HEK293 (cell line): ENCODE data around the gene TAF6L.

ENCODE experiments used
- CTCF ChIA-PET: fragments of 350-600 bp; formaldehyde crosslinking; extraction: SDS; loops from one replicate; lab custom pipeline; 2021; ENCODE audit warnings: antibody characterized with exemption; lab: Yijun Ruan, JAX
- POLR2A ChIA-PET: fragments of 300-600 bp; formaldehyde crosslinking; extraction: SDS; loops from one replicate; lab custom pipeline; 2020; ENCODE audit warnings: antibody characterized with exemption, inconsistent platforms; lab: Yijun Ruan, JAX
- H3K27ac ChIP-seq: fragments of 200-500 bp; sonication (Bioruptor generic); 2 replicates; pipeline ENCODE4 v1.5.1; 2014; ENCODE audit warnings: low read depth, low read length, control low read depth, inconsistent platforms; ENCODE audit errors: extremely low read depth
- H3K36me3 ChIP-seq, 2 experiments: fragments of 200-500 bp in 1 of 2; sonication (Bioruptor generic) in 1 of 2; 1 replicate in 1 of 2; 2 replicates in 1 of 2; pipeline ENCODE4 v1.5.1; 2014 to 2017; ENCODE audit warnings: inconsistent platforms in 2 of 2, low read length in 2 of 2; ENCODE audit not compliant: control insufficient read depth in 2 of 2, insufficient read depth in 1 of 2
- H3K4me1 ChIP-seq: fragments of 200-500 bp; sonication (Bioruptor generic); 2 replicates; pipeline ENCODE4 v1.5.1; 2014; ENCODE audit warnings: mild to moderate bottlenecking, low read length, inconsistent platforms; ENCODE audit not compliant: control insufficient read depth, insufficient read depth
- H3K4me3 ChIP-seq: 2 replicates; pipeline ENCODE4 v1.5.1; 2011; ENCODE audit warnings: low read depth, mild to moderate bottlenecking, control low read depth, low read length, moderate library complexity
- H3K9me3 ChIP-seq: fragments of 200-500 bp; sonication (Bioruptor generic); 2 replicates; pipeline ENCODE4 v1.5.1; 2014; ENCODE audit warnings: low read depth, low read length, inconsistent platforms; ENCODE audit not compliant: control insufficient read depth, insufficient read depth
- GLI2 ChIP-seq: fragments of 450-650 bp; formaldehyde crosslinking; IDR thresholded peaks from 2 replicates; pipeline ENCODE4; 2017; ENCODE audit warnings: missing biosample characterization, missing genetic modification characterization, low read depth, borderline replicate concordance
- GLIS1 ChIP-seq: fragments of 450-650 bp; formaldehyde crosslinking; IDR thresholded peaks from 2 replicates; pipeline ENCODE4 v1.5.1; 2016; ENCODE audit warnings: missing biosample characterization, missing genetic modification characterization
- KLF16 ChIP-seq: fragments of 450-650 bp; formaldehyde crosslinking; IDR thresholded peaks from 2 replicates; pipeline ENCODE4 v1.5.1; 2017; ENCODE audit warnings: missing biosample characterization, missing genetic modification characterization
- KLF17 ChIP-seq: fragments of 450-650 bp; formaldehyde crosslinking; IDR thresholded peaks from 2 replicates; pipeline ENCODE4 v1.5.1; 2016; ENCODE audit warnings: missing biosample characterization, missing genetic modification characterization
- KLF9 ChIP-seq: fragments of 450-650 bp; formaldehyde crosslinking; IDR thresholded peaks from 2 replicates; pipeline ENCODE4 v1.5.1; 2016; ENCODE audit warnings: missing biosample characterization, missing genetic modification characterization, low read depth
- SALL2 ChIP-seq: fragments of 450-650 bp; formaldehyde crosslinking; IDR thresholded peaks from 2 replicates; pipeline ENCODE4 v1.5.0; 2017; ENCODE audit warnings: missing biosample characterization, mild to moderate bottlenecking, missing genetic modification characterization, borderline replicate concordance
- ZBTB21 ChIP-seq: fragments of 450-650 bp; formaldehyde crosslinking; IDR thresholded peaks from 2 replicates; pipeline ENCODE4 v1.5.1; 2017; ENCODE audit warnings: missing biosample characterization, missing genetic modification characterization
- ZBTB26 ChIP-seq: fragments of 450-650 bp; formaldehyde crosslinking; optimal IDR thresholded peaks from 2 replicates; pipeline ENCODE3; 2016; ENCODE audit warnings: missing biosample characterization, mild to moderate bottlenecking, missing genetic modification characterization
- ZBTB48 ChIP-seq: fragments of 450-650 bp; formaldehyde crosslinking; IDR thresholded peaks from 2 replicates; pipeline ENCODE4 v1.5.1; 2016; ENCODE audit warnings: missing biosample characterization, missing genetic modification characterization
- ZFP37 ChIP-seq: fragments of 450-650 bp; formaldehyde crosslinking; IDR thresholded peaks from 2 replicates; pipeline ENCODE4 v1.5.1; 2016; ENCODE audit warnings: missing biosample characterization, missing genetic modification characterization
- ZNF140 ChIP-seq: fragments of 450-650 bp; formaldehyde crosslinking; IDR thresholded peaks from 2 replicates; pipeline ENCODE4 v1.5.1; 2016; ENCODE audit warnings: missing biosample characterization, missing genetic modification characterization
- ZNF19 ChIP-seq: fragments of 450-650 bp; formaldehyde crosslinking; IDR thresholded peaks from 2 replicates; pipeline ENCODE4; 2016; ENCODE audit warnings: missing biosample characterization, missing genetic modification characterization, low read depth
- ZNF202 ChIP-seq: fragments of 450-650 bp; formaldehyde crosslinking; IDR thresholded peaks from 2 replicates; pipeline ENCODE4 v1.5.1; 2016; ENCODE audit warnings: missing biosample characterization, missing genetic modification characterization, borderline replicate concordance
- ZNF239 ChIP-seq: fragments of 450-650 bp; formaldehyde crosslinking; IDR thresholded peaks from 2 replicates; pipeline ENCODE4 v1.5.1; 2016; ENCODE audit warnings: missing biosample characterization, missing genetic modification characterization
- ZNF302 ChIP-seq: fragments of 450-650 bp; formaldehyde crosslinking; IDR thresholded peaks from 2 replicates; pipeline ENCODE4 v1.5.1; 2016; ENCODE audit warnings: missing biosample characterization, missing genetic modification characterization, low read depth
- ZNF324 ChIP-seq: fragments of 450-650 bp; formaldehyde crosslinking; IDR thresholded peaks from 2 replicates; pipeline ENCODE4 v1.5.1; 2016; ENCODE audit warnings: missing biosample characterization, missing genetic modification characterization
- ZNF350 ChIP-seq: fragments of 450-650 bp; formaldehyde crosslinking; IDR thresholded peaks from 2 replicates; pipeline ENCODE4 v1.5.0; 2017; ENCODE audit warnings: missing biosample characterization, mild to moderate bottlenecking, missing genetic modification characterization
- ZNF391 ChIP-seq: fragments of 450-650 bp; formaldehyde crosslinking; IDR thresholded peaks from 2 replicates; pipeline ENCODE4 v1.5.1; 2016; ENCODE audit warnings: low read depth, missing biosample characterization, missing genetic modification characterization, borderline replicate concordance
- ZNF501 ChIP-seq: fragments of 450-650 bp; formaldehyde crosslinking; IDR thresholded peaks from 2 replicates; pipeline ENCODE4 v1.5.1; 2016; ENCODE audit warnings: missing biosample characterization, missing genetic modification characterization
- ZNF529 ChIP-seq: fragments of 450-650 bp; formaldehyde crosslinking; IDR thresholded peaks from 2 replicates; pipeline ENCODE4 v1.5.1; 2017; ENCODE audit warnings: missing genetic modification characterization, missing biosample characterization; ENCODE audit not compliant: insufficient replicate concordance
- ZNF544 ChIP-seq: fragments of 450-650 bp; formaldehyde crosslinking; IDR thresholded peaks from 2 replicates; pipeline ENCODE4 v1.5.0; 2017; ENCODE audit warnings: missing biosample characterization, missing genetic modification characterization
- ZNF580 ChIP-seq: fragments of 450-650 bp; formaldehyde crosslinking; IDR thresholded peaks from 2 replicates; pipeline ENCODE4 v1.5.1; 2016; ENCODE audit warnings: missing biosample characterization, missing genetic modification characterization
- ZNF629 ChIP-seq: fragments of 450-650 bp; formaldehyde crosslinking; IDR thresholded peaks from 2 replicates; pipeline ENCODE4 v1.5.1; 2017; ENCODE audit warnings: missing biosample characterization, missing genetic modification characterization
- ZNF645 ChIP-seq: fragments of 450-650 bp; formaldehyde crosslinking; IDR thresholded peaks from 2 replicates; pipeline ENCODE4; 2016; ENCODE audit warnings: missing biosample characterization, missing genetic modification characterization
- ZNF660 ChIP-seq: fragments of 450-650 bp; IDR thresholded peaks from 2 replicates; pipeline ENCODE4 v1.5.1; 2018; ENCODE audit warnings: missing biosample characterization, mild to moderate bottlenecking, missing genetic modification characterization
- ZNF670 ChIP-seq: fragments of 450-650 bp; formaldehyde crosslinking; IDR thresholded peaks from 2 replicates; pipeline ENCODE4 v1.5.1; 2016; ENCODE audit warnings: missing biosample characterization, missing genetic modification characterization, low read depth
- ZNF701 ChIP-seq: fragments of 450-650 bp; formaldehyde crosslinking; IDR thresholded peaks from 2 replicates; pipeline ENCODE4 v1.5.1; 2016; ENCODE audit warnings: missing biosample characterization, missing genetic modification characterization
- ZNF768 ChIP-seq: fragments of 450-650 bp; formaldehyde crosslinking; IDR thresholded peaks from 2 replicates; pipeline ENCODE4 v1.5.1; 2018; ENCODE audit warnings: missing biosample characterization, mild to moderate bottlenecking, missing genetic modification characterization
- ZNF785 ChIP-seq: fragments of 450-650 bp; formaldehyde crosslinking; IDR thresholded peaks from 2 replicates; pipeline ENCODE4 v1.5.1; 2016; ENCODE audit warnings: missing biosample characterization, missing genetic modification characterization
- ZNF830 ChIP-seq: fragments of 450-650 bp; IDR thresholded peaks from 2 replicates; pipeline ENCODE4 v1.5.0; 2018; ENCODE audit warnings: missing biosample characterization, missing genetic modification characterization, low read depth, mild to moderate bottlenecking, moderate library complexity
- ZSCAN4 ChIP-seq: fragments of 450-650 bp; formaldehyde crosslinking; IDR thresholded peaks from 2 replicates; pipeline ENCODE4 v1.5.1; 2017; ENCODE audit warnings: missing biosample characterization, missing genetic modification characterization
- ZSCAN5A ChIP-seq: fragments of 450-650 bp; formaldehyde crosslinking; IDR thresholded peaks from 2 replicates; pipeline ENCODE4 v1.5.1; 2016; ENCODE audit warnings: missing biosample characterization, missing genetic modification characterization

The TAF6L gene

GRCh38 chr11:62831520-62832335 lies 60.5 kb downstream of the TAF6L start, which contains the start of gene STX5:
Gene STX5 (minus strand): TSS chr11:62832051. CDS start chr11:62831243, 808 bp downstream.
- peaks cover 0 to 61% of the 10 kb centered on the region in 2 experiments; a peak in 2 of 3 replicates for H3K36me3 ChIP-seq
- H3K9me3 ChIP-seq, result no peaks in the 10 kb centered on the region
- H3K27ac ChIP-seq, result peak within 1 kb of the TSS; percentile 88
- H3K4me1 ChIP-seq, result peaks cover 2% of the 10 kb centered on the region; the same call in 1 of the 2 replicates
- POLR2A ChIA-PET, result interaction anchor here (0.5 to 5.1 kb wide), 42 partner anchors 9 to 407 kb away, joined by 3 to 93 read pairs (median 5); partner anchors contain the start of genes BSCL2, C11orf98, CSKMT and EEF1G
- CTCF ChIA-PET, result interaction anchor here (1.5 kb wide), 1 partner anchor 44 kb away, joined by 13 read pairs; the partner anchor contains the start of gene TMEM179B
- H3K4me3 ChIP-seq, result peak within 1 kb of the TSS; percentile 87
- TF ChIP-seq ZBTB26 (tag by site-specific recombination) (peak; percentile 55), KLF16 (peak; percentile 49; the same call in 1 of the 2 replicates), ZSCAN5A (tag by site-specific recombination) (no peak), ZSCAN4 (tag by site-specific recombination) (no peak), ZNF580 (no peak; the same call in 1 of the 2 replicates), ZNF768 (no peak), ZNF501 (tag by site-specific recombination) (peak; percentile 50; the same call in 1 of the 2 replicates), ZNF324 (tag by site-specific recombination) (peak; percentile 10; the same call in 1 of the 2 replicates), ZNF830 (tag by site-specific recombination) (no peak), KLF17 (tag by site-specific recombination) (0 out of 2 replicates have a peak, but pooled peaks have one; percentile 32), ZNF202 (tag by site-specific recombination) (no peak), ZNF544 (tag by site-specific recombination) (no peak), ZFP37 (tag by site-specific recombination) (no peak), ZNF350 (no peak), ZNF701 (tag by site-specific recombination) (no peak), ZBTB48 (tag by site-specific recombination) (peak; percentile 89; the same call in 1 of the 2 replicates), SALL2 (tag by site-specific recombination) (no peak), ZNF19 (no peak), GLIS1 (no peak), ZNF629 (tag by site-specific recombination) (peak; percentile 86; the same call in 1 of the 2 replicates), ZNF302 (tag by site-specific recombination) (no peak), ZNF391 (no peak), ZNF529 (tag by site-specific recombination) (no peak), KLF9 (peak; percentile 79), ZNF785 (tag by site-specific recombination) (no peak), ZNF660 (0 out of 2 replicates have a peak, but pooled peaks have one; percentile 7), ZNF239 (no peak), ZNF645 (tag by site-specific recombination) (no peak), ZNF140 (tag by site-specific recombination) (no peak), ZBTB21 (tag by site-specific recombination) (peak; percentile 59; the same call in 1 of the 2 replicates), GLI2 (tag by site-specific recombination) (no peak), ZNF670 (tag by site-specific recombination) (no peak)
